ENCODE results near the gene ARHGAP11B.

DNA sequence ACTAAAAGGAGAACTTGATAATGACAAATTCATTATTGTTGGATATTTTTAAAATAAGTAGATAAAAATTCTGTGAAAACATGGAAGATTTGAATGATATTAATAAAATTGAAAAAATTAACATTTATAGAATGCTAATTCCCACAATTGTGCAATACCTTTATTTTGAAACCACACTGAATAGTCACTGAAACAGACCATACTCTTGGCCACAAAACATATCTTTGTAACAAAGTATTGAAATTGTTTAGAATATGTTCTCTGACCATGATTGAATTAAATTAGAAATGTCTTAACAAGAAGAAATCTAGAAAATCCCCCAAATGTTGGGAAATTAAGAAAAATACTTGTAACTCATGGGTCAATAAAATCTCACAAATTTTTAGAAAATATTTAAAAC, 49.2 kb downstream of the ARHGAP11B start:
- TF ChIP-seq POLR2AphosphoS5 (IDR thresholded peaks at IDR 0.05; ENCODE audit: low read depth, low read length) (no peak), POU2F2 (IDR thresholded peaks at IDR 0.05; ENCODE audit: low read depth, low read length) (no peak), POLR2A (IDR thresholded peaks at IDR 0.05; ENCODE audit: low read depth, low read length) (no peak), TAF1 (IDR thresholded peaks at IDR 0.05; ENCODE audit: low read depth, low read length) (no peak)
